Mesodermal cell (in vitro differentiated cells): Measurements from ENCODE around the gene LIN28B.
"Not testable (repeated sequence)": the region's sequence is repeated elsewhere in the genome, so short reads cannot be mapped to it uniquely, and the experiment has no call there.

Experiments used
- H3K27ac ChIP-seq: 2 replicates; pipeline ENCODE4 v1.7.0; 2013; ENCODE audit warnings: mild to moderate bottlenecking, low read depth, low read length, moderate library complexity; ENCODE audit not compliant: severe bottlenecking
- H3K36me3 ChIP-seq: 2 replicates; pipeline ENCODE4 v1.7.1; 2013; ENCODE audit warnings: mild to moderate bottlenecking, low read length, moderate library complexity; ENCODE audit not compliant: control insufficient read depth, insufficient read depth
- H3K4me1 ChIP-seq: one replicate; pipeline ENCODE4 v1.7.1; 2013; ENCODE audit warnings: mild to moderate bottlenecking, low read length; ENCODE audit not compliant: insufficient read depth, control insufficient read depth, poor library complexity, severe bottlenecking
- H3K4me3 ChIP-seq: 2 replicates; pipeline ENCODE4 v1.7.0; 2013; ENCODE audit warnings: low read length, control low read depth, mild to moderate bottlenecking; ENCODE audit not compliant: insufficient read depth, poor library complexity, severe bottlenecking; ENCODE audit errors: extremely low read depth
- H3K9me3 ChIP-seq: 2 replicates; pipeline ENCODE4 v1.7.1; 2013; ENCODE audit warnings: mild to moderate bottlenecking, low read length, moderate library complexity; ENCODE audit not compliant: control insufficient read depth
- WGBS, 2 experiments: methylation state at CpG; one replicate each; pipeline ENCODE4 v1.1.5; 2013; ENCODE audit warnings: missing lambda C conversion rate in 2 of 2; ENCODE audit not compliant: insufficient coverage in 2 of 2; 5-methylcytosine and 5-hydroxymethylcytosine counted together

LIN28B gene

GRCh38 chr6:104985875-104986274, 29.0 kb downstream of the LIN28B start:
- H3K9me3 ChIP-seq, H3K27ac ChIP-seq, H3K4me1 ChIP-seq, H3K4me3 ChIP-seq: not testable (repeated sequence)
- H3K36me3 ChIP-seq = peaks cover 42% of the 10 kb centered on the region
- WGBS, 2 experiments = 100% methylated on average over 1 of the region's 4 CpGs; no CpG with 5 or more reads in 1 of the 2 experiments

DNA sequence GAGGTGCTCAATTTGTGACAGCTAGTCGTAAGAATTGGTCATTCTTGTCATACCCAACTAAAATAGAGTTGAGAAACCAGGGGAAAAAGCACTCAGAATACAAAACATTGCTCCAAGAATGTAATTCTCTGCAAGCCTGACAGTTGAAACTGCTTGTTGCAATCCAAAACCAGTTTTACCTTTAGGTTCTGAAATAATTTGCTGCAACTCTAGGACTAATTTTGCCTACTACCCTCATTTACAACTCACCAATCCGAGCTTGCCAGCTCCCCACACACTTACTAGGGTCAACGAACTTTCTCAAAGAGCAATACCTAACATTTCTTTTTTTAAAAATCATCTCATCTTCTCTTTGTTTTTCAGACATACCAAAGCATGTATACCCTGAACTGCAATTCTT, 29.7 kb downstream of the LIN28B start:
- WGBS, 2 experiments = 83 to 87% methylated on average over 2 to 3 of the region's 3 CpGs
- no peaks in the 10 kb centered on the region for H3K9me3 ChIP-seq
- H3K27ac ChIP-seq = no peak overlapping the region
- H3K36me3 ChIP-seq = peaks cover 46% of the 10 kb centered on the region
- no peak overlapping the region for H3K4me3 ChIP-seq
- H3K4me1 ChIP-seq = no peaks in the 10 kb centered on the region

DNA sequence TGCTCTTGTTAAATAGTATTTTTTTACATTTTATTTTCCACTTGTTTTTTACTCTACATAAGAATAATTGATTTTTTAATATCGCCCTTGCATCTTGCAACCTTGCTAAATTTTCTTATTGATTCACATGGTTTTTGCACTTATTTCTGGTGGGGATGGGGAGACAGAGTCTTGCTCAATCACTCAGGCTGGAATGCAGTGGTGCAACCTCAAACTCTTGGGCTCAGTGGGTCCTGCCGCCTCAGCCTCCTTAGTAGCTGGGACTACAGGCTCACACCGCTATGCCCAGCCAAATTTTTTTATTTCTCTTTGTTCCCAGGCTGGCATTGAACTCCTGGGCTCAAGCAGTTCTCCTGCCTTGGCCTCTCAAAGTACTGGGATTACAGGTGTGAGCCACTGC, 30.3 kb downstream of the LIN28B start:
- 90 to 95% methylated on average over 2 of the region's 3 CpGs for WGBS, 2 experiments
- H3K36me3 ChIP-seq = peaks cover 52% of the 10 kb centered on the region

DNA sequence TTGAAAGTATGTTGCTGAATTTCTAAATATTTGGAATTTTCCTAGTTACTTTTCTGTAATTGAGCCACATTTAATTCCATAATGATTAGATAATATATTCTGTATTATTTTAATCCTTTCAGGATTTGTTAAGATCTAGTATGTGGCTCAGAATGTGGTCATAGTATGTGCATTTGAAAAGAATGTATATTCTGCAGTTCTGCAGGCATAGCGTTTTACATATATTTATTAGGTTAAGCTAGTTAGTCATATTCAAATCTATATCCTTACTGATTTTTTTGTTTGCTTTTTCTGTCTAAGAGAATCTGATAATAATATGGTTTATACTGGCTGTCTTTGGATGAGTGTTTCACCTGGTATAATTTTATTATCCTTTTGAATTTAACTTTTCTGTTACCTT, 33.2 kb downstream of the LIN28B start:
- no CpG with 5 or more reads among the region's 1 CpG for WGBS, 2 experiments
- Histone ChIP-seq H3K27ac (no peak overlapping the region), H3K4me3 (no peak overlapping the region), H3K9me3 (no peaks in the 10 kb centered on the region), H3K4me1 (no peaks in the 10 kb centered on the region), H3K36me3 (peaks cover 45% of the 10 kb centered on the region)

More for the DNA sequence above, 30.3 kb downstream of the LIN28B start:
- H3K4me3 ChIP-seq = no peak overlapping the region
- no peaks in the 10 kb centered on the region for H3K9me3 ChIP-seq
- H3K27ac ChIP-seq = no peak overlapping the region
- H3K4me1 ChIP-seq = no peaks in the 10 kb centered on the region

DNA sequence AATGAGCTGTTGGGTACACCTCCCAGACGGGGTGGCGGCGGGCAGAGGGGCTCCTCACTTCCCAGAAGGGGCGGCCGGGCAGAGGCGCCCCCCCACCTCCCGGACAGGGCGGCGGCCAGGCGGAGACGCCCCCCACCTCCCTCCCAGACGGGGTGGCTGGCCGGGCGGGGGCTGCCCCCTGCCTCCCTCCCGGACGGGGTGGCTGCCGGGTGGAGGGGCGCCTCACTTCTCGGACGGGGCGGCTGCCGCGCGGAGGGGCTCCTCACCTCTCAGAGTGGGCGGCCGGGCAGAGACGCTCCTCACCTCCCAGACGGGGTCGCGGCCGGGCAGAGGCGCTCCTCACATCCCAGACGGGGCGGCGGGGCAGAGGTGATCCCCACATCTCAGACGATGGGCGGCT, 34.2 kb downstream of the LIN28B start:
- not testable (repeated sequence) for H3K4me1 ChIP-seq, H3K27ac ChIP-seq, H3K9me3 ChIP-seq, H3K4me3 ChIP-seq
- 96% methylated on average over 19 to 21 of the region's 37 CpGs for WGBS, 2 experiments
- peaks cover 43% of the 10 kb centered on the region for H3K36me3 ChIP-seq

- H3K4me3 ChIP-seq, H3K27ac ChIP-seq, H3K4me1 ChIP-seq, H3K9me3 ChIP-seq: not testable (repeated sequence)
- H3K36me3 ChIP-seq = peaks cover 31% of the 10 kb centered on the region
- WGBS, 2 experiments = 95 to 100% methylated on average over 2 to 5 of the region's 7 CpGs
Observed at GRCh38 chr6:104993576-104993975, 36.7 kb downstream of the LIN28B start.

DNA sequence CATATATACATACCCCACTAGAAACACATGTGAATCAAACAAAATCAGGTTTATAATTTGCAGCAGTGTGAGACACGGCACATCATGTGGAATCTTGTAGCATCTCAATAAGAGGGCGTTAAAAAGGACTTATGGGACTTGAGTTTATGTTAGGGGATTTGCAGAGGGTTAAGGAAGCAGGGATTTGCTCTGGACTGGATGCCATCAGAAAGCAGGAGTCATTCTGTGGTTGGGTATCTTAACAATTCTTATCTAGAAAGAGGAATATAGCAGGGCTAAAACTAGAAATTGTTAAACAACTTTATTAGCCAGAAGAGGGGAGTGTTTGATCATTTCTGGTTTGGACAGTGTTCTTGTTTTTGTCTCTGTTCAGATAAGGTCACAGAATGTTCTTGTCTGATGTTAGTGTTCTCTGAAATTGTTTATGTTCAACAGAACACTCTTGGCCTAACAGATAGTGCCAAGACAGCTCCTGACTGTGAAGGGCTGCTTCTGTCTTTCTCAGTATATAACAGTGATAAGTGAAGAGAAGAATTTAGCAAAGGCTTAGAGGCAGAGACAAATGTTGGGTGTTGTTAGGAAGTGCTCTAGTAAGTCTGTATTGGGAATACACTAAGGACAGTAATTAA, 39.2 kb downstream of the LIN28B start:
- Histone ChIP-seq H3K4me3 (no peak overlapping the region), H3K4me1 (peaks cover 10% of the 10 kb centered on the region), H3K36me3 (peaks cover 25% of the 10 kb centered on the region), H3K9me3 (no peaks in the 10 kb centered on the region), H3K27ac (peak overlapping the region; percentile 51)
- 91% methylated on average over 2 of the region's 2 CpGs; no CpG with 5 or more reads in 1 of the 2 experiments for WGBS, 2 experiments

GRCh38 chr6:105001063-105001462, 44.2 kb downstream of the LIN28B start:
- H3K36me3 ChIP-seq = peaks cover 18% of the 10 kb centered on the region
- no peaks in the 10 kb centered on the region for H3K9me3 ChIP-seq
- H3K27ac ChIP-seq = no peak overlapping the region
- WGBS, 2 experiments = no CpG with 5 or more reads among the region's 1 CpG
- no peak overlapping the region for H3K4me3 ChIP-seq
- H3K4me1 ChIP-seq = peaks cover 7% of the 10 kb centered on the region

- Histone ChIP-seq H3K4me1 (no peaks in the 10 kb centered on the region), H3K4me3 (no peak overlapping the region), H3K36me3 (peaks cover 18% of the 10 kb centered on the region), H3K27ac (no peak overlapping the region), H3K9me3 (no peaks in the 10 kb centered on the region)
- WGBS, 2 experiments = 100% methylated on average over 1 of the region's 1 CpG; no CpG with 5 or more reads in 1 of the 2 experiments
Observed at GRCh38 chr6:105001906-105002305, 45.0 kb downstream of the LIN28B start.

GRCh38 chr6:105005451-105005850, 48.5 kb downstream of the LIN28B start:
- no peaks in the 10 kb centered on the region for H3K9me3 ChIP-seq
- H3K27ac ChIP-seq = no peak overlapping the region
- H3K4me1 ChIP-seq = no peaks in the 10 kb centered on the region
- H3K36me3 ChIP-seq = peaks cover 28% of the 10 kb centered on the region
- WGBS, 2 experiments = 100% methylated on average over 1 of the region's 1 CpG; no CpG with 5 or more reads in 1 of the 2 experiments
- H3K4me3 ChIP-seq = no peak overlapping the region

DNA sequence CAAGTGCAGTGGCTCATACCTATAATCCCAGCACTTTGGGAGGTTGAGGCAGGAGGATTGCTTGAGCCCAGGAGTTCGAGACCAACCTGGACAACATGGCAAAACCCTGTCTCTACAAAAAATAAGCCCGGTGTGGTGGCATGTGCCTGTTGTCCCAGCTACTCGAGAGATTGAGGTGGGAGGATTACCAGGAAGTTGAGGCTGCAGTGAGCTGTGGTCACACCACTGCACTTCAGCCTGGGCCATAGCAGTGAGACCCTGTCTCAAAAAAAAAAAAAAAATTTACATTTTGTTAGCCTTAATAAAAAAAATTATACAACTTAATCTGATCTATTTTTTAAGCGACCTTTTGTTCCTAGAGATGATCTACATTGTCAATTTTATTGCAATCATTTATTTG, 56.6 kb downstream of the LIN28B start:
- not testable (repeated sequence) for H3K36me3 ChIP-seq, H3K9me3 ChIP-seq, H3K27ac ChIP-seq, H3K4me3 ChIP-seq, H3K4me1 ChIP-seq
- 100% methylated on average over 1 to 3 of the region's 4 CpGs for WGBS, 2 experiments
